ENCODE measurements around the gene FRS3. TPM values are rescaled to one million over a fixed set of nuclear protein-coding genes. Genes with fewer than 3 reads are reported as not detected.

Gene FRS3
- total and polyA plus RNA-seq, 2 of the 13 experiments (the other 11 are each of a cell fraction or from before 2014, with no cell fraction given): 3.0 to 7.4 TPM

DNA sequence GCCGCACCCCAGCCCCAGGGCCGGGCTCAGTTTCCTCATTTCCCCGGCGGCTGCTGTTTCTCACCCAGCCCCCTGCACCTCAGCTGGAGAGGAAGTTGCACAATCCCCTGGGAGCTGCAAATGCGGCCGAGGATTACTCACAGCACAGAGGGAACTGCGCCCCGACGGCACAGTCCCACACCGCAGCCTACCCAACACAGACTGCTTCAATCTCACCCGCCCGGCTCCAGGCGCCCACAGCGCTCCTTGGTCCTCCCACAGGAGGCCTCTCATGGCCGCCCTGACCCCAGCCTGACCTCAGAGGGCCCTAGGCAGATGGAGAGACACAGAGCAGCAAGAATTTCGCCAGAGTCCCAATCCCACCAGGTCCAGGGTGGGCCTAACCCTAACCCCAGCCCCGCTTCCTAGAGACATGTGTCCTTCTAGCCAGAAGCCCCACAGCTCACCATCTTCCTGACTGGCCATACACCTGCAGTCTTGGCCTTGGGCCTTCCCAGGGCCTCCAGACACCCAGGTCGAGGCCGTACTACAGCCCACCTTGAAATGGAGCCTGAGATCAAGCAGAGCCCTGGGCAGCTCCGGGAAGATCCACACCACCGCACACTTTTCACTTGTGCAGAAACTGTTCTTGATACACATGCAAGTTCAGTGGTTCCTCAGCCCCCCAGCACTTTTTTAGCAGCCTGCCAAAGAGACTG is 56.0 kb downstream of the FRS3 start (continued):
- TF ChIP-seq, protein P1, sequence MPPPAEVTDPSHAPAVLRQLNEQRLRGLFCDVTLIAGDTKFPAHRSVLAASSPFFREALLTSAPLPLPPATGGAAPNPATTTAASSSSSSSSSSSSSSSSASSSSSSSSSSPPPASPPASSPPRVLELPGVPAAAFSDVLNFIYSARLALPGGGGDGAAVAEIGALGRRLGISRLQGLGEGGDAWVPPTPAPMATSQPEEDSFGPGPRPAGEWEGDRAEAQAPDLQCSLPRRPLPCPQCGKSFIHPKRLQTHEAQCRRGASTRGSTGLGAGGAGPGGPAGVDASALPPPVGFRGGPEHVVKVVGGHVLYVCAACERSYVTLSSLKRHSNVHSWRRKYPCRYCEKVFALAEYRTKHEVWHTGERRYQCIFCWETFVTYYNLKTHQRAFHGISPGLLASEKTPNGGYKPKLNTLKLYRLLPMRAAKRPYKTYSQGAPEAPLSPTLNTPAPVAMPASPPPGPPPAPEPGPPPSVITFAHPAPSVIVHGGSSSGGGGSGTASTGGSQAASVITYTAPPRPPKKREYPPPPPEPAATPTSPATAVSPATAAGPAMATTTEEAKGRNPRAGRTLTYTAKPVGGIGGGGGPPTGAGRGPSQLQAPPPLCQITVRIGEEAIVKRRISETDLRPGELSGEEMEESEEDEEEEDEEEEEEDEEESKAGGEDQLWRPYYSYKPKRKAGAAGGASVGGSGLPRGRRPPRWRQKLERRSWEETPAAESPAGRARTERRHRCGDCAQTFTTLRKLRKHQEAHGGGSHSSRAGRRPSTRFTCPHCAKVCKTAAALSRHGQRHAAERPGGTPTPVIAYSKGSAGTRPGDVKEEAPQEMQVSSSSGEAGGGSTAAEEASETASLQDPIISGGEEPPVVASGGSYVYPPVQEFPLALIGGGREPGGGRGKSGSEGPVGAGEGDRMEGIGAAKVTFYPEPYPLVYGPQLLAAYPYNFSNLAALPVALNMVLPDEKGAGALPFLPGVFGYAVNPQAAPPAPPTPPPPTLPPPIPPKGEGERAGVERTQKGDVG (CRISPR knock-in tag; IDR thresholded peaks at IDR 0.05; ENCODE audit: borderline replicate concordance): no peak
- TF ChIP-seq ARNT (IDR thresholded peaks at IDR 0.05) (no peak), ZMAT3 (CRISPR knock-in tag; conservative IDR thresholded peaks at IDR 0.05) (no peak), ZFP37 (CRISPR knock-in tag; IDR thresholded peaks at IDR 0.05; ENCODE audit: borderline replicate concordance) (0 out of 2 replicates have a peak, but pooled peaks have one; percentile 31), SNAI1 (CRISPR knock-in tag; IDR thresholded peaks at IDR 0.05; ENCODE audit: borderline replicate concordance) (peak; percentile 84; the same call in 1 of the 2 replicates), SIX1 (CRISPR knock-in tag; IDR thresholded peaks at IDR 0.05; ENCODE audit: borderline replicate concordance) (no peak; the same call in 1 of the 2 replicates), ESRRA (CRISPR knock-in tag; IDR thresholded peaks at IDR 0.05; ENCODE audit: low read depth) (no peak), ZKSCAN8 (CRISPR knock-in tag; IDR thresholded peaks at IDR 0.05; ENCODE audit: borderline replicate concordance) (peak; percentile 90), TBX2 (CRISPR knock-in tag; IDR thresholded peaks at IDR 0.05; ENCODE audit: borderline replicate concordance) (peak; percentile 53; the same call in 1 of the 2 replicates), MLLT10 (CRISPR knock-in tag; IDR thresholded peaks at IDR 0.05) (no peak), ZNF607 (CRISPR knock-in tag; IDR thresholded peaks at IDR 0.05; ENCODE audit: borderline replicate concordance) (no peak), ZNF33A (CRISPR knock-in tag; IDR thresholded peaks at IDR 0.05; ENCODE audit: borderline replicate concordance) (no peak), ZSCAN20 (CRISPR knock-in tag; IDR thresholded peaks at IDR 0.05; ENCODE audit: borderline replicate concordance) (peak; percentile 66; the same call in 1 of the 2 replicates), SP2 (CRISPR knock-in tag; IDR thresholded peaks at IDR 0.05) (no peak), ZNF816 (CRISPR knock-in tag; IDR thresholded peaks at IDR 0.05; ENCODE audit: borderline replicate concordance) (no peak), ZNF235 (CRISPR knock-in tag; IDR thresholded peaks at IDR 0.05; ENCODE audit: borderline replicate concordance) (0 out of 2 replicates have a peak, but pooled peaks have one; percentile 58), RCOR2 (CRISPR knock-in tag; IDR thresholded peaks at IDR 0.05) (peak; percentile 53; the same call in 1 of the 2 replicates), ZFP36L2 (CRISPR knock-in tag; IDR thresholded peaks at IDR 0.05) (no peak)
- TF ChIP-seq, protein P2, sequence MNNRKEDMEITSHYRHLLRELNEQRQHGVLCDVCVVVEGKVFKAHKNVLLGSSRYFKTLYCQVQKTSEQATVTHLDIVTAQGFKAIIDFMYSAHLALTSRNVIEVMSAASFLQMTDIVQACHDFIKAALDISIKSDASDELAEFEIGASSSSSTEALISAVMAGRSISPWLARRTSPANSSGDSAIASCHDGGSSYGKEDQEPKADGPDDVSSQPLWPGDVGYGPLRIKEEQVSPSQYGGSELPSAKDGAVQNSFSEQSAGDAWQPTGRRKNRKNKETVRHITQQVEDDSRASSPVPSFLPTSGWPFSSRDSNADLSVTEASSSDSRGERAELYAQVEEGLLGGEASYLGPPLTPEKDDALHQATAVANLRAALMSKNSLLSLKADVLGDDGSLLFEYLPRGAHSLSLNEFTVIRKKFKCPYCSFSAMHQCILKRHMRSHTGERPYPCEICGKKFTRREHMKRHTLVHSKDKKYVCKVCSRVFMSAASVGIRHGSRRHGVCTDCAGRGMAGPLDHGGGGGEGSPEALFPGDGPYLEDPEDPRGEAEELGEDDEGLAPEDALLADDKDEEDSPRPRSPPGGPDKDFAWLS (CRISPR knock-in tag; IDR thresholded peaks at IDR 0.05; ENCODE audit: borderline replicate concordance): peak; percentile 81; the same call in 1 of the 2 replicates
- TF ChIP-seq, protein P3, sequence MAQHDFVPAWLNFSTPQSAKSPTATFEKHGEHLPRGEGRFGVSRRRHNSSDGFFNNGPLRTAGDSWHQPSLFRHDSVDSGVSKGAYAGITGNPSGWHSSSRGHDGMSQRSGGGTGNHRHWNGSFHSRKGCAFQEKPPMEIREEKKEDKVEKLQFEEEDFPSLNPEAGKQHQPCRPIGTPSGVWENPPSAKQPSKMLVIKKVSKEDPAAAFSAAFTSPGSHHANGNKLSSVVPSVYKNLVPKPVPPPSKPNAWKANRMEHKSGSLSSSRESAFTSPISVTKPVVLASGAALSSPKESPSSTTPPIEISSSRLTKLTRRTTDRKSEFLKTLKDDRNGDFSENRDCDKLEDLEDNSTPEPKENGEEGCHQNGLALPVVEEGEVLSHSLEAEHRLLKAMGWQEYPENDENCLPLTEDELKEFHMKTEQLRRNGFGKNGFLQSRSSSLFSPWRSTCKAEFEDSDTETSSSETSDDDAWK (CRISPR knock-in tag; IDR thresholded peaks at IDR 0.05): no peak
- TF ChIP-seq, protein P4, sequence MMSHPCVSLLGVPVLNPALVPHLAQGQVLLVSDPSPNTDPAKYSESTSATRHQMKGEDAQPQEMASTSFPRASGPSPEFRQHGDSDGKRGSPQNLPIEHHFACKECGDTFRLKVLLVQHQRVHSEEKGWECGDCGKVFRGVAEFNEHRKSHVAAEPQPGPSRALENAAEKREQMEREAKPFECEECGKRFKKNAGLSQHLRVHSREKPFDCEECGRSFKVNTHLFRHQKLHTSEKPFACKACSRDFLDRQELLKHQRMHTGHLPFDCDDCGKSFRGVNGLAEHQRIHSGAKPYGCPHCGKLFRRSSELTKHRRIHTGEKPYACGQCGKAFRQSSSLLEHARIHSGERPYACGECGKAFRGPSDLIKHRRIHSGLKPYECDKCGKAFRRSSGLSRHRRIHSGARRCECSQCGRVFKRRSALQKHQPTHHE (CRISPR knock-in tag; IDR thresholded peaks at IDR 0.05; ENCODE audit: borderline replicate concordance): 0 out of 2 replicates have a peak, but pooled peaks have one; percentile 37
